PC-3 (cell line): ENCODE results near the gene SCUBE1. TPM values are rescaled to one million over a fixed set of nuclear protein-coding genes. Genes with fewer than 3 reads are reported as not detected.

ENCODE experiments used
- ATAC-seq: fragments of 200-7000 bp; cut with Tn5 transposase; 2 replicates; pipeline ENCODE4 v1.9.1; 2020; ENCODE audit warnings: mild to moderate bottlenecking, moderate library complexity
- BruUV-seq: library from RNA; stranded (reverse); fragments of 400-500 nt; replicated peaks from 2 replicates; lab custom pipeline; 2021; lab: Mats Ljungman, UMichigan
- CTCF ChIA-PET: fragments of 300-600 bp; sonication (Branson Sonifier 250); formaldehyde crosslinking; loops from one replicate; lab custom pipeline; 2022; ENCODE audit warnings: antibody characterized with exemption; lab: Charles Lee
- POLR2A ChIA-PET: fragments of 300-600 bp; sonication (Branson Sonifier 250); formaldehyde crosslinking; loops from one replicate; lab custom pipeline; 2022; ENCODE audit warnings: antibody characterized with exemption; ENCODE audit not compliant: unreplicated experiment; lab: Charles Lee
- DNase-seq: peaks from one replicate; pipeline ENCODE4 v3.0.0-alpha.2; 2015
- H2AFZ ChIP-seq: fragments of 300-600 bp; sonication (generic); 2 replicates; pipeline ENCODE4 v1.6.0; 2016; ENCODE audit warnings: antibody characterized with exemption, low read length
- H3F3A ChIP-seq: fragments of 300-600 bp; sonication (generic); one replicate; pipeline ENCODE4 v1.6.0; 2017; ENCODE audit warnings: antibody characterized with exemption, low read length, control low read depth, mild to moderate bottlenecking; ENCODE audit not compliant: unreplicated experiment
- H3K27ac ChIP-seq: fragments of 300-600 bp; sonication (generic); 2 replicates; pipeline ENCODE4 v1.5.1; 2016; ENCODE audit warnings: mild to moderate bottlenecking, low read length
- H3K27me3 ChIP-seq: fragments of 300-600 bp; sonication (generic); 2 replicates; pipeline ENCODE4 v1.6.1; 2016; ENCODE audit warnings: low read length, mixed read lengths
- H3K36me3 ChIP-seq: fragments of 300-600 bp; sonication (generic); 2 replicates; pipeline ENCODE4 v1.6.1; 2016; ENCODE audit warnings: low read depth, mixed run types, low read length, mixed read lengths
- H3K4me1 ChIP-seq: fragments of 300-600 bp; sonication (generic); 2 replicates; pipeline ENCODE4 v1.5.1; 2016; ENCODE audit warnings: low read length; ENCODE audit not compliant: insufficient read depth
- H3K4me2 ChIP-seq: fragments of 300-600 bp; sonication (generic); 2 replicates; pipeline ENCODE4 v1.6.0; 2016; ENCODE audit warnings: low read length
- H3K4me3 ChIP-seq: fragments of 300-600 bp; sonication (generic); 2 replicates; pipeline ENCODE4 v1.5.1; 2016; ENCODE audit warnings: mild to moderate bottlenecking, low read length, mixed read lengths
- H3K79me2 ChIP-seq: fragments of 300-600 bp; sonication (generic); 2 replicates; pipeline ENCODE4 v1.6.1; 2017; ENCODE audit warnings: low read length, mixed read lengths
- H3K9ac ChIP-seq: fragments of 300-600 bp; sonication (generic); 2 replicates; pipeline ENCODE4 v1.6.0; 2016; ENCODE audit warnings: mild to moderate bottlenecking, low read length
- H3K9me2 ChIP-seq: fragments of 300-600 bp; sonication (generic); replicated peaks from 2 replicates; pipeline ENCODE4 v1.6.1; 2016; ENCODE audit warnings: mixed run types, low read length, mixed read lengths
- H3K9me3 ChIP-seq: fragments of 300-600 bp; sonication (generic); 2 replicates; pipeline ENCODE4 v1.6.1; 2016; ENCODE audit warnings: low read length, mixed read lengths
- H4K20me1 ChIP-seq: fragments of 300-600 bp; sonication (generic); 2 replicates; pipeline ENCODE4 v1.6.1; 2016; ENCODE audit warnings: low read length, mixed read lengths
- CTCF ChIP-seq: fragments of 300-600 bp; sonication (generic); conservative IDR thresholded peaks from 2 replicates; pipeline ENCODE4 v1.5.1; 2017; ENCODE audit warnings: antibody characterized with exemption, low read depth, mild to moderate bottlenecking, low read length
- EZH2 ChIP-seq: fragments of 300-600 bp; sonication (generic); IDR thresholded peaks from one replicate; pipeline ENCODE4 v1.6.1; 2017; ENCODE audit warnings: antibody characterized with exemption, mild to moderate bottlenecking, low read length; ENCODE audit not compliant: unreplicated experiment
- EZH2phosphoT487 ChIP-seq: fragments of 300-600 bp; sonication (generic); IDR thresholded peaks from 2 replicates; pipeline ENCODE4 v1.6.1; 2018; ENCODE audit warnings: mild to moderate bottlenecking, antibody characterized with exemption, low read length, borderline replicate concordance
- intact Hi-C: fragments of 100-400 bp; cut with micrococcal nuclease; formaldehyde crosslinking; loops from 2 replicates; pipeline ENCODE4 v1.9.0; 2023
- total RNA-seq: library from RNA; depleted of rRNA; stranded (reverse); fragments of >200 nt; gene quantifications from 2 replicates; pipeline ENCODE4 v1.2.3, GENCODE V29; 2014

Gene SCUBE1
- total RNA-seq, 1 experiment from 2014 or later, result not detected

DNA sequence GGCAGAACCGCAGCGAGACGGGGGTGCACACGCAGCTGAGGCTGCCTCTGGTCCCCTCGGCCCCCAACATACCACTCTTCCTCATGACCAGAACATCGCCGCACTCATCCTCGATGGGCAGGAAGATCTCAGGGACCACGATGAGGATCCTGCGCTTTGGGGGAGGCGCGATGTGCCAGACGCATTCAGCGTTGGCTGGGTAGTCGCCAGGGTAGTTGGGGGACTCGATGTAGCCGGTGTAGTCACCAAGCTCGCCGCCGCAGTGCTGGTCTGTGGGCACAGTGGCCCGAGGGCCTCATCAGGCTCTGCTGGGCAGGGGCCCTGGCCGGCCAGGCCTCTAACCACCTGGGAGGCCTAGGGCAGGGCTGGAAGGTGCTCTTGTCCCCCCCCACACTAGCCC lies 133.2 kb downstream of the SCUBE1 start:
- Histone ChIP-seq H3K4me2 (no peak overlapping the region), H3K27me3 (no peaks in the 10 kb centered on the region), H2AFZ (no peak overlapping the region), H3K79me2 (no peaks in the 10 kb centered on the region), H3F3A (no peaks in the 10 kb centered on the region), H3K36me3 (no peaks in the 10 kb centered on the region), H3K9ac (no peak overlapping the region), H3K9me3 (no peaks in the 10 kb centered on the region), H3K9me2 (no peaks in the 10 kb centered on the region), H3K4me3 (no peak overlapping the region), H4K20me1 (no peaks in the 10 kb centered on the region), H3K4me1 (no peaks in the 10 kb centered on the region), H3K27ac (no peak overlapping the region)
- TF ChIP-seq CTCF (no peak), EZH2phosphoT487 (no peak), EZH2 (no peak)
- ChIA-PET POLR2A (no interaction called here), CTCF (no interaction called here)
- no peak for DNase-seq
- ATAC-seq, result no peak
- intact Hi-C loops, result no loop called here
- BruUV-seq, result no TSS peak

- CTCF ChIA-PET, result no interaction called here
- POLR2A ChIA-PET, result no interaction called here
- H3K27me3 ChIP-seq, result no peaks in the 10 kb centered on the region
Observed at GRCh38 chr22:43209523-43209890, 133.7 kb downstream of the SCUBE1 start.

More at GRCh38 chr22:43209523-43209890, 133.7 kb downstream of the SCUBE1 start:
- no peak for TF ChIP-seq CTCF
- no peak for TF ChIP-seq EZH2
- no peak for TF ChIP-seq EZH2phosphoT487
- BruUV-seq, result no TSS peak
- Histone ChIP-seq H3K9ac (no peak overlapping the region), H3K4me3 (no peak overlapping the region), H3K9me3 (no peaks in the 10 kb centered on the region), H3K27ac (no peak overlapping the region), H3K36me3 (no peaks in the 10 kb centered on the region), H4K20me1 (no peaks in the 10 kb centered on the region), H2AFZ (no peak overlapping the region), H3F3A (no peaks in the 10 kb centered on the region), H3K4me1 (no peaks in the 10 kb centered on the region), H3K9me2 (no peaks in the 10 kb centered on the region), H3K79me2 (no peaks in the 10 kb centered on the region), H3K4me2 (no peak overlapping the region)
- intact Hi-C loops, result no loop called here
- ATAC-seq, result no peak
- no peak for DNase-seq
